H7 (cell line): ENCODE measurements around the gene TNFSF13. TPM values are rescaled to one million over a fixed set of nuclear protein-coding genes. Genes with fewer than 3 reads are reported as not detected.
"Not testable (repeated sequence)": the region's sequence is repeated elsewhere in the genome, so short reads cannot be mapped to it uniquely, and the experiment has no call there.

Experiments used
- DNase-seq: peaks from one replicate; pipeline ENCODE4 v3.0.0; 2012
- H3K27me3 ChIP-seq: 2 replicates; pipeline ENCODE4 v1.6.0; 2011; ENCODE audit warnings: mild to moderate bottlenecking, low read length; ENCODE audit not compliant: control insufficient read depth, insufficient read depth
- H3K36me3 ChIP-seq: replicated peaks from 2 replicates; pipeline ENCODE4 v1.5.1; 2011; ENCODE audit warnings: low read length; ENCODE audit not compliant: control insufficient read depth, insufficient read depth
- H3K4me3 ChIP-seq: 2 replicates; pipeline ENCODE4 v1.5.1; 2011; ENCODE audit warnings: low read depth, mild to moderate bottlenecking, control low read depth, low read length, moderate library complexity; ENCODE audit not compliant: insufficient read depth
- total RNA-seq: library from RNA; depleted of rRNA; stranded (reverse); fragments of >200 nt; shearing (Covaris generic); gene quantifications from 2 replicates; pipeline ENCODE4 v1.2.3, GENCODE V29; 2014; rRNA removed

Gene TNFSF13
- total RNA-seq, 1 experiment from 2014 or later = 0.94 TPM

GRCh38 chr17:7589204-7589868 is 30.8 kb downstream of the TNFSF13 start:
- Histone ChIP-seq H3K4me3 (peak overlapping the region; percentile 76), H3K36me3 (peaks cover 19% of the 10 kb centered on the region), H3K27me3 (no peaks in the 10 kb centered on the region)
- peak; percentile 96 for DNase-seq

GRCh38 chr17:7589891-7590691 is 31.5 kb downstream of the TNFSF13 start, which contains the start of gene SOX15:
TSS of gene SOX15 (minus strand) at chr17:7590094. CDS start at chr17:7589676, 418 bp downstream.
- Histone ChIP-seq H3K27me3 (no peaks in the 10 kb centered on the region), H3K4me3 (peak within 1 kb of the TSS; percentile 76), H3K36me3 (peaks cover 23% of the 10 kb centered on the region)
- DNase-seq = peak; percentile 82

DNA sequence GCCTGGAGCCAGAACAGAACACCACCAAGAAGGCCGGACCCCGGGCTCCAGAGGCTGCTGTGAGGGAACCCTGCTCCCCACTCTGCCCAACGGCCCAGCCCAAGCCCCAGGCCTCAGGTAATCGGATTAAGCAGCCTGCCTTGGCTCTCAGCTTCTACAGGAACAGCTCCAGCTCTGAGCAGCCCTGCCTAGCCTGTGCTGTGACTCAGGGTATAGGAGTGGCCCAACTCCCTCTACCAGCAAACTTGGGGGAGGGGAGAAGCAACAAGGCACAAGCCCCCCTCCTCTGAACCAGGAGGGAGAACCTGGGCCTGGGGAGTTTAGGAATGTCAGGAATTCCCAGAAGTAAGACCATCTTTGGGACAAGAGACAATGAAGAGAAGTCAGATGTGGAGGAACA is 32.2 kb downstream of the TNFSF13 start:
- Histone ChIP-seq H3K4me3 (no peak overlapping the region), H3K27me3 (no peaks in the 10 kb centered on the region), H3K36me3 (peaks cover 26% of the 10 kb centered on the region)
- peak; percentile 86 for DNase-seq

GRCh38 chr17:7591596-7591995 is 33.0 kb downstream of the TNFSF13 start:
- Histone ChIP-seq H3K27me3 (no peaks in the 10 kb centered on the region), H3K4me3 (no peak overlapping the region), H3K36me3 (peaks cover 28% of the 10 kb centered on the region)
- peak; percentile 30 for DNase-seq

- no peak overlapping the region for H3K4me3 ChIP-seq
- DNase-seq = peak; percentile 29
- H3K27me3 ChIP-seq = no peaks in the 10 kb centered on the region
- peaks cover 28% of the 10 kb centered on the region for H3K36me3 ChIP-seq
Measured at GRCh38 chr17:7592422-7593021, 34.0 kb downstream of the TNFSF13 start.

- DNase-seq = peak; percentile 39
- Histone ChIP-seq H3K4me3 (no peak overlapping the region), H3K27me3 (no peaks in the 10 kb centered on the region), H3K36me3 (peaks cover 27% of the 10 kb centered on the region)
Measured at GRCh38 chr17:7593296-7593695, 34.7 kb downstream of the TNFSF13 start.

DNA sequence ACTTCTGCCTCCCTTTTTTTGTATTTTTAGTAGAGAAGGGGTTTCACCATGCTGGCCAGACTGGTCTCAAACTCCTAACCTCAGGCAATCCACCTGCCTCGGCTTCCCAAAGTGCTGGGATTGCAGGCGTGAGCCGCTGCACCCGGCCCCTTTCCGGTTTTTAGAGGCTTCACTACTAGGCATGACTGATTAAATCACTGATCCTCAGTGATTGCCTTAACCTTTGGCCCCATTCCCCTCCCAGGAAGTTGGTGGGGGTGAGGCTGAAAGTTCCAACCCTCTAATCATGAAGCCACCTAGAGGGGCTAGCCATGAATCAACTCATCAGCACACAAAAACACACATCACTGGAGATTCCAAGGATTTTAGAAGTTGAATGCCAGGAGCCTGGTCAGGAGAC is 39.0 kb downstream of the TNFSF13 start:
- H3K4me3 ChIP-seq, DNase-seq, H3K27me3 ChIP-seq: not testable (repeated sequence)
- peaks cover 38% of the 10 kb centered on the region for H3K36me3 ChIP-seq

DNA sequence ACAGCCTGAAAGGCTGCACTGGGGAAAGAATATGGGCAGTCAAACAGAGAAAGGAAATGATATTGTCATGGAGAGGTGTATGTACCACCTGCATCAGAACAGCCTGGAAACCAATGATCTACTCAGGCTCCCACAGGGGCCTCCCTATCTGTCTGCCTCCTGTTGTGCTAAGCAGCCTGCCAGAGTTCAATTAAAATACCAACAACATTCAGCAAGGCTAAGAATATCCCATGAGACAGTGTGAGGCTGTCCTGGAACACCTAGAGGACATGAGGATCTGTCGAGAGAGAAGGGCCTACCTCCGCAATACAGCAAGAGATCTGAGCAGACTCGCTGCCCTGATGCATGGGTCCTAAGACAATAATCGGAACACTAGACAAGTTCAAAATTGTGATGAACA is 47.7 kb downstream of the TNFSF13 start:
- no peaks in the 10 kb centered on the region for H3K27me3 ChIP-seq
- no peak overlapping the region for H3K4me3 ChIP-seq
- no peak for DNase-seq
- H3K36me3 ChIP-seq = peaks cover 21% of the 10 kb centered on the region

DNA sequence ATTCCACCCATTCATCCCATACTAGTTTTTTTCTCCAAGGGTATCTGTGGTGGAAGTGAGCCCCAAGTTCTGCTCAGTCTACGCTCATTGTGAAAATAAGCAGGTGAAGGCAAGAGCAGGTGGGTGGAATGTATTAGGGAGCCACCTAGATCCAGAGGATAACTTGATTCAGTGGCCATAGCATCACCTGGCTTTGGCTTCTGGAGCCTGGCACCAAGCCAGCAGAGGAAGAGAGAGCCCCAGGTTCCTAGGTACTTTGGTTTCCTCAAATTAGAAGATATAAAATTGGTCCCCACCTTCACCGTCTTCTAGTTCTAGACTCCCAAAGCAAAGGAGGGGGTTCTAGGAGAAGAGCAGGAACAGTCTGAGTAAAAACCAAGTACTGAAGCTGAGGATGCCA is 52.1 kb downstream of the TNFSF13 start:
- DNase-seq = no peak
- Histone ChIP-seq H3K4me3 (no peak overlapping the region), H3K36me3 (peaks cover 4% of the 10 kb centered on the region; the same call in 1 of the 2 replicates), H3K27me3 (no peaks in the 10 kb centered on the region; the same call in 1 of the 2 replicates)

Other genes starting within 250 kb of the TNFSF13 start
- gene GPS2, start 243.4 kb upstream of the TNFSF13 start, total RNA-seq = 52.8 and 60.2 TPM in 2 replicates
- 33.5 and 34.1 TPM in 2 replicates for gene NEURL4, start 229.4 kb upstream of the TNFSF13 start, total RNA-seq
- 17.8 and 34.5 TPM in 2 replicates for gene ACAP1, start 222.2 kb upstream of the TNFSF13 start, total RNA-seq
- gene KCTD11, start 206.6 kb upstream of the TNFSF13 start, total RNA-seq = 1.1 and 2.2 TPM in 2 replicates
- gene TMEM95, start 203.6 kb upstream of the TNFSF13 start, total RNA-seq = not detected in 2 replicates
- 7.0 and 8.9 TPM in 2 replicates for gene TNK1, start 177.7 kb upstream of the TNFSF13 start, total RNA-seq
- gene PLSCR3, start 164.2 kb upstream of the TNFSF13 start, total RNA-seq = 26.5 and 27.8 TPM in 2 replicates
- gene TMEM256, start 154.7 kb upstream of the TNFSF13 start, total RNA-seq = 280 and 385 TPM in 2 replicates
- 11.6 and 15.7 TPM in 2 replicates for gene NLGN2, start 150.9 kb upstream of the TNFSF13 start, total RNA-seq
- gene SPEM1, start 138.4 kb upstream of the TNFSF13 start, total RNA-seq = not detected in 2 replicates
- not detected in 2 replicates for gene SPEM2, start 133.1 kb upstream of the TNFSF13 start, total RNA-seq
- not detected in 2 replicates for gene SPEM3, start 129.9 kb upstream of the TNFSF13 start, total RNA-seq
- 14.5 and 15.8 TPM in 2 replicates for gene TMEM102, start 123.3 kb upstream of the TNFSF13 start, total RNA-seq
- gene FGF11, start 119.2 kb upstream of the TNFSF13 start, total RNA-seq = 12.5 and 20.7 TPM in 2 replicates
- 6.6 and 6.8 TPM in 2 replicates for gene CHRNB1, start 113.7 kb upstream of the TNFSF13 start, total RNA-seq
- 9.0 and 10.4 TPM in 2 replicates for gene ZBTB4, start 79.1 kb upstream of the TNFSF13 start, total RNA-seq
- gene SLC35G6, start 77.3 kb upstream of the TNFSF13 start, total RNA-seq = not detected in 2 replicates
- 46.1 and 48.6 TPM in 2 replicates for gene POLR2A, start 74.4 kb upstream of the TNFSF13 start, total RNA-seq
- 6.2 and 9.6 TPM in 2 replicates for gene TNFSF12, start 9.7 kb upstream of the TNFSF13 start, total RNA-seq
- gene SENP3, start 3.2 kb downstream of the TNFSF13 start, total RNA-seq = 137 and 203 TPM in 2 replicates
- 0.22 and 0.55 TPM in 2 replicates for gene CD68, start 20.9 kb downstream of the TNFSF13 start, total RNA-seq
- gene MPDU1, start 25.1 kb downstream of the TNFSF13 start, total RNA-seq = 111 and 146 TPM in 2 replicates
- gene SOX15, start 31.3 kb downstream of the TNFSF13 start, total RNA-seq = 33.8 and 44.0 TPM in 2 replicates
- 49.0 and 52.0 TPM in 2 replicates for gene FXR2, start 56.1 kb downstream of the TNFSF13 start, total RNA-seq
- 45.5 and 55.8 TPM in 2 replicates for gene SAT2, start 69.1 kb downstream of the TNFSF13 start, total RNA-seq
- 0.35 and 1.5 TPM in 2 replicates for gene SHBG, start 71.4 kb downstream of the TNFSF13 start, total RNA-seq
- gene ATP1B2, start 92.2 kb downstream of the TNFSF13 start, total RNA-seq = 1.6 and 7.0 TPM in 2 replicates
- 97.5 and 99.4 TPM in 2 replicates for gene TP53, start 128.7 kb downstream of the TNFSF13 start, total RNA-seq
- 32.9 and 41.3 TPM in 2 replicates for gene WRAP53, start 129.7 kb downstream of the TNFSF13 start, total RNA-seq
- gene EFNB3, start 146.5 kb downstream of the TNFSF13 start, total RNA-seq = 6.0 and 6.4 TPM in 2 replicates
- 0.11 and 0.24 TPM in 2 replicates for gene DNAH2, start 159.0 kb downstream of the TNFSF13 start, total RNA-seq